ENCODE results near the gene MAGEA2.
"Not testable (repeated sequence)": the region's sequence is repeated elsewhere in the genome, so short reads cannot be mapped to it uniquely, and the experiment has no call there.

GRCh38 chrX:152713815-152714787 lies 39.5 kb downstream of the MAGEA2 start, which contains the start of gene MAGEA2B:
- TF ChIP-seq, protein P1, sequence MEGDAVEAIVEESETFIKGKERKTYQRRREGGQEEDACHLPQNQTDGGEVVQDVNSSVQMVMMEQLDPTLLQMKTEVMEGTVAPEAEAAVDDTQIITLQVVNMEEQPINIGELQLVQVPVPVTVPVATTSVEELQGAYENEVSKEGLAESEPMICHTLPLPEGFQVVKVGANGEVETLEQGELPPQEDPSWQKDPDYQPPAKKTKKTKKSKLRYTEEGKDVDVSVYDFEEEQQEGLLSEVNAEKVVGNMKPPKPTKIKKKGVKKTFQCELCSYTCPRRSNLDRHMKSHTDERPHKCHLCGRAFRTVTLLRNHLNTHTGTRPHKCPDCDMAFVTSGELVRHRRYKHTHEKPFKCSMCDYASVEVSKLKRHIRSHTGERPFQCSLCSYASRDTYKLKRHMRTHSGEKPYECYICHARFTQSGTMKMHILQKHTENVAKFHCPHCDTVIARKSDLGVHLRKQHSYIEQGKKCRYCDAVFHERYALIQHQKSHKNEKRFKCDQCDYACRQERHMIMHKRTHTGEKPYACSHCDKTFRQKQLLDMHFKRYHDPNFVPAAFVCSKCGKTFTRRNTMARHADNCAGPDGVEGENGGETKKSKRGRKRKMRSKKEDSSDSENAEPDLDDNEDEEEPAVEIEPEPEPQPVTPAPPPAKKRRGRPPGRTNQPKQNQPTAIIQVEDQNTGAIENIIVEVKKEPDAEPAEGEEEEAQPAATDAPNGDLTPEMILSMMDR (conservative IDR thresholded peaks at IDR 0.05): not testable (repeated sequence)
- TF ChIP-seq ZFX (IDR thresholded peaks at IDR 0.05): not testable (repeated sequence)

Measured in C4-2B (cell line).